Adrenal gland (tissue), 5 donors: Measurements from ENCODE around the gene SHISAL1.
"Not testable (repeated sequence)": the region's sequence is repeated elsewhere in the genome, so short reads cannot be mapped to it uniquely, and the experiment has no call there.

Experiments used
- POLR2A ChIP-seq, 2 donors: fragments of 450-650 bp; IDR thresholded peaks; one replicate each; pipeline ENCODE4 v1.6.1; 2017; ENCODE audit warnings: antibody characterized with exemption in 2 of 2, mild to moderate bottlenecking in 2 of 2, moderate library complexity in 1 of 2
- TF ChIP-seq, protein P1 (sequence below), 6 experiments: fragments of 450-650 bp in 4 of 6; fragments of 200-600 bp in 2 of 6; sonication (generic) in 1 of 6; IDR thresholded peaks; 1 replicate in 5 of 6; 2 replicates in 1 of 6; pipeline versions ENCODE4 v1.5.1 to v1.8.0; 2016 to 2021; ENCODE audit warnings: antibody characterized with exemption in 6 of 6, mild to moderate bottlenecking in 2 of 6, moderate library complexity in 1 of 6
- donor health status: DM: no; HTN: no; CAD: no.

DNA sequence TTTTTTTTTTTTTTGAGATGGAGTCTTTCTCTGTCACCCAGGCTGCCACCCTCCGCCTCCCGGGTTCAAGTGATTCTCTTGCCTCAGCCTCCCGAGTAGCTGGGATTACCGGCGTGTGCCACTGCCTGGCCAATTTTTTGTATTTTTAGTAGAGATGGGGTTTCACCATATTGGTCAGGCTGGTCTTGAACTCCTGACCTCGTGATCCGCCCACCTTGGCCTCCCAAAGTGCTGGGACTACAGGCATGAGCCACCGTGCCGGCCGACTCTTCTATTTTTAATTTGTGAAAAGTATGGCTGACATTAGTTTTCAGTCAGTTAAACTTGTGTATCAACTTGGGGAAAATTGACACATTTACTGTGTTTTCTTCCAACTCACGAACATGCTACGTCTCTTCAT, 78.4 kb downstream of the SHISAL1 start:
- TF ChIP-seq, protein P1, sequence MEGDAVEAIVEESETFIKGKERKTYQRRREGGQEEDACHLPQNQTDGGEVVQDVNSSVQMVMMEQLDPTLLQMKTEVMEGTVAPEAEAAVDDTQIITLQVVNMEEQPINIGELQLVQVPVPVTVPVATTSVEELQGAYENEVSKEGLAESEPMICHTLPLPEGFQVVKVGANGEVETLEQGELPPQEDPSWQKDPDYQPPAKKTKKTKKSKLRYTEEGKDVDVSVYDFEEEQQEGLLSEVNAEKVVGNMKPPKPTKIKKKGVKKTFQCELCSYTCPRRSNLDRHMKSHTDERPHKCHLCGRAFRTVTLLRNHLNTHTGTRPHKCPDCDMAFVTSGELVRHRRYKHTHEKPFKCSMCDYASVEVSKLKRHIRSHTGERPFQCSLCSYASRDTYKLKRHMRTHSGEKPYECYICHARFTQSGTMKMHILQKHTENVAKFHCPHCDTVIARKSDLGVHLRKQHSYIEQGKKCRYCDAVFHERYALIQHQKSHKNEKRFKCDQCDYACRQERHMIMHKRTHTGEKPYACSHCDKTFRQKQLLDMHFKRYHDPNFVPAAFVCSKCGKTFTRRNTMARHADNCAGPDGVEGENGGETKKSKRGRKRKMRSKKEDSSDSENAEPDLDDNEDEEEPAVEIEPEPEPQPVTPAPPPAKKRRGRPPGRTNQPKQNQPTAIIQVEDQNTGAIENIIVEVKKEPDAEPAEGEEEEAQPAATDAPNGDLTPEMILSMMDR (IDR thresholded peaks at IDR 0.05) = not testable (repeated sequence)
- TF ChIP-seq POLR2A (IDR thresholded peaks at IDR 0.05) = not testable (repeated sequence)
